ENCODE results near the gene TNFSF10.
"Not testable (repeated sequence)": the region's sequence is repeated elsewhere in the genome, so short reads cannot be mapped to it uniquely, and the experiment has no call there.

DNA sequence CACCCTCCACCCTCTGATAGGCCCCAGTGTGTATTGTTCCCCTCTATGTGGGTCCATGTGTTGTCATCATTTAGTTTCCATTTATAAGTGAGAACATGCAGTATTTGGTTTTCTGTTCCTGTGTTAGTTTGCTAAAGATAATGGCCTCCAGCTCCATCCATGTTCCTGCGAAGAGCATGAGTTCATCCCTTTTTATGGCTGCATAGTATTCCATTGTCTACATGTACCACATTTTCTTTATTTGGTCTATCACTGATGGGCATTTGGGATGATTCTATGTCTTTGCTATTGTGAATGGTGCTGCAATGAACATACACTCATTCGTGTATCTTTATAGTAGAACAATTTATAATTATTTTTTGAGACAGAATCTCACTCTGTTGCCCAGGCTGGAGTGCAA, 43.6 kb upstream of the TNFSF10 start:
- TF ChIP-seq, protein P1, sequence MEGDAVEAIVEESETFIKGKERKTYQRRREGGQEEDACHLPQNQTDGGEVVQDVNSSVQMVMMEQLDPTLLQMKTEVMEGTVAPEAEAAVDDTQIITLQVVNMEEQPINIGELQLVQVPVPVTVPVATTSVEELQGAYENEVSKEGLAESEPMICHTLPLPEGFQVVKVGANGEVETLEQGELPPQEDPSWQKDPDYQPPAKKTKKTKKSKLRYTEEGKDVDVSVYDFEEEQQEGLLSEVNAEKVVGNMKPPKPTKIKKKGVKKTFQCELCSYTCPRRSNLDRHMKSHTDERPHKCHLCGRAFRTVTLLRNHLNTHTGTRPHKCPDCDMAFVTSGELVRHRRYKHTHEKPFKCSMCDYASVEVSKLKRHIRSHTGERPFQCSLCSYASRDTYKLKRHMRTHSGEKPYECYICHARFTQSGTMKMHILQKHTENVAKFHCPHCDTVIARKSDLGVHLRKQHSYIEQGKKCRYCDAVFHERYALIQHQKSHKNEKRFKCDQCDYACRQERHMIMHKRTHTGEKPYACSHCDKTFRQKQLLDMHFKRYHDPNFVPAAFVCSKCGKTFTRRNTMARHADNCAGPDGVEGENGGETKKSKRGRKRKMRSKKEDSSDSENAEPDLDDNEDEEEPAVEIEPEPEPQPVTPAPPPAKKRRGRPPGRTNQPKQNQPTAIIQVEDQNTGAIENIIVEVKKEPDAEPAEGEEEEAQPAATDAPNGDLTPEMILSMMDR (conservative IDR thresholded peaks at IDR 0.05) = not testable (repeated sequence)
- not testable (repeated sequence) for TF ChIP-seq EZH2 (IDR thresholded peaks at IDR 0.05; ENCODE audit: low read depth)
